ENCODE results near the gene HK1.

DNA sequence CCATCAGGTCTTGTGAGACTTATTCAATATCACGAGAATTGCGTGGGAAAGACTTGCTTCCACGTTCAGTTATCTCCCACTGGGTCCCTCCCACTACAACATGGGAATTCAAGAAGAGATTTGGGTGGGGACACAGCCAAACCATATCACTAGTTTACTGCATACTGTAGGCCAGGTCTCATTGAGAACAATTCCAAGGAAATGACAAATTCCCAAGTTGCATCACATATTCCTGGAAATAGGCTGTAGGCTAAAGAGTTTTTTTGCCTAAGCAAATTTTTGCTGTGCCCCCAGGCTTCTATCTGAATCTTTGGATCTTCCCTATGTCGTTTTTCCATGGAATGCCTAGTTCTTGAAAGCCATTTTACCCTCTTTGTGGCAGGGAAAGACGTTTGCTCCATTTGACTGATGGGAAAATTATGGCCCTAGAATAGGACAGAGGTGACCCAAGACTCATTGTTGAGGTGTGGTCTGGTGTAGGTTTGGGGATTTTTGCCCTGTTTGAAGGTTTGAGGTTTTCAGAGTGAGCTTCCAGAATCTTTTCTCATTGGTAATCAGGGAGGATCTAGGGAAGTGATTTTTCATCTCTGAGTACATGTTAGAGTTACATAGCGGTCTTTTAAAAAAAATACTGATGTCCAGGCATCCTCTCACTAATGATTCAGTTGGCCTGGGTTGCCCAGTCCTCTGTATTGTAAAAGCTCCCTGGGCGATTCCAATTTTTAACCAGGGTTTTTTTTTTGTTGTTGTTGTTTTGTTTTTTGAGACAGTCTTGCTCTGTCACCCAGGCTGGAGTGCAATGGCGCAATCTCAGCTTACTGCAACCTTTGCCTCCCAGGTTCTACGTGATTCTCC lies 94.1 kb downstream of the HK1 start:
- no peak for TF ChIP-seq GATA3 (IDR thresholded peaks at IDR 0.05; ENCODE audit: low read depth, low read length)
- TF ChIP-seq GATA2 (IDR thresholded peaks at IDR 0.05; ENCODE audit: low read depth, low read length) = no peak

Measured in SH-SY5Y (cell line).